K562 (cell line): ENCODE data around the gene LCNL1. TPM values are rescaled to one million over a fixed set of nuclear protein-coding genes. Genes with fewer than 3 reads are reported as not detected.

Experiments used
- FOXM1 ChIP-seq, 2 experiments: fragments of 450-650 bp in 1 of 2; sonication (generic) in 1 of 2; formaldehyde crosslinking in 1 of 2; IDR thresholded peaks; 2 replicates each; pipeline versions ENCODE4 v1.6.1 to v1.9.0; 2017 to 2022; ENCODE audit warnings: low read depth in 2 of 2, mild to moderate bottlenecking in 2 of 2, missing genetic modification reagents in 1 of 2, moderate library complexity in 1 of 2
- GTF2F1 ChIP-seq: IDR thresholded peaks from 2 replicates; pipeline ENCODE4 v1.6.1; 2011; ENCODE audit warnings: low read depth, low read length, improper control_type of control experiment
- KLF6 ChIP-seq: fragments of 250-450 bp; sonication (Bioruptor Pico); IDR thresholded peaks from 2 replicates; pipeline ENCODE4 v1.4.0; 2020; ENCODE audit warnings: mild to moderate bottlenecking, moderate library complexity, borderline replicate concordance
- MIER1 ChIP-seq: fragments of 450-650 bp; IDR thresholded peaks from 2 replicates; pipeline ENCODE4 v1.6.1; 2016; ENCODE audit warnings: antibody characterized with exemption, mild to moderate bottlenecking, low read depth
- POLR2G ChIP-seq: fragments of 200-400 bp; formaldehyde crosslinking; IDR thresholded peaks from 2 replicates; pipeline ENCODE4 v1.6.1; 2017; ENCODE audit warnings: low read depth, mild to moderate bottlenecking, antibody characterized with exemption, low read length, moderate library complexity
- SAP30 ChIP-seq: fragments of 200-600 bp; sonication (generic); IDR thresholded peaks from 2 replicates; pipeline ENCODE4 v1.6.1; 2012; ENCODE audit warnings: borderline replicate concordance, low read depth, mild to moderate bottlenecking, moderate library complexity, low read length, control low read depth, inconsistent platforms; ENCODE audit not compliant: insufficient read depth, poor library complexity, severe bottlenecking
- TEAD1 ChIP-seq, 2 experiments: fragments of 450-650 bp in 1 of 2; sonication (generic) in 1 of 2; formaldehyde crosslinking; IDR thresholded peaks; 2 replicates each; pipeline versions ENCODE4 v1.4.0 to v1.8.0; 2020 to 2022; ENCODE audit warnings: mild to moderate bottlenecking in 2 of 2, missing genetic modification reagents in 1 of 2
- TEAD2 ChIP-seq: fragments of 450-650 bp; IDR thresholded peaks from 2 replicates; pipeline ENCODE4 v1.6.1; 2016; ENCODE audit warnings: missing genetic modification characterization, control low read depth, missing compliant biosample characterization
- VEZF1 ChIP-seq: fragments of 200-800 bp; sonication (Bioruptor generic); IDR thresholded peaks from 2 replicates; pipeline ENCODE4 v1.6.1; 2017; ENCODE audit warnings: missing genetic modification characterization, missing compliant biosample characterization
- ZBED1 ChIP-seq: IDR thresholded peaks from 2 replicates; pipeline ENCODE4 v1.6.1; 2014
- ZNF655 ChIP-seq: fragments of 250-450 bp; sonication (Bioruptor Pico); IDR thresholded peaks from 2 replicates; pipeline ENCODE4 v1.5.0; 2021
- ZNF766 ChIP-seq: fragments of 200-800 bp; sonication (Bioruptor generic); conservative IDR thresholded peaks from 2 replicates; pipeline ENCODE4 v1.6.1; 2016; ENCODE audit warnings: missing genetic modification characterization, missing compliant biosample characterization
- polyA plus RNA-seq, 8 experiments: library from polyadenylated mRNA; depleted of rRNA in 4 of 8; stranded (reverse) in 5 of 8; unstranded in 3 of 8; fragments of >200 nt; fragmentation: Nextera tagmentation in 2 of 8; fragmentation: Illumina TruSeq in 1 of 8; extraction: Ambion mirVana in 2 of 8; extraction: Trizol in 1 of 8; gene quantifications; 2 replicates each; pipeline versions ENCODE4 v1.2.1 to v1.2.3, GENCODE V29; 2011 to 2014; ENCODE audit warnings: inconsistent platforms in 1 of 8, missing spikeins in 1 of 8
- total RNA-seq, 7 experiments: library from RNA; depleted of rRNA in 6 of 7; stranded (reverse); fragments of >200 nt in 6 of 7; fragmentation: Illumina TruSeq in 2 of 7; extraction: Trizol in 2 of 7; gene quantifications; 2 replicates each; pipeline versions ENCODE4 v1.2.1 to v1.2.3, GENCODE V29; 2011 to 2021; ENCODE audit warnings: low replicate concordance in 1 of 7
- TF ChIP-seq, protein P1 (sequence below): IDR thresholded peaks from 3 replicates; pipeline ENCODE4 v1.6.1; 2011; ENCODE audit warnings: borderline replicate concordance, mild to moderate bottlenecking; ENCODE audit not compliant: insufficient read length, insufficient read depth
- TF ChIP-seq, protein P2 (sequence below): fragments of 450-650 bp; IDR thresholded peaks from 2 replicates; pipeline ENCODE4 v1.6.1; 2016; ENCODE audit warnings: low read depth

Gene LCNL1
- total and polyA plus RNA-seq, 9 of the 15 experiments (the other 6 are each of a cell fraction or from before 2014, with no cell fraction given) = 0.04 to 0.16 (median 0.04) TPM; not detected in 4

DNA sequence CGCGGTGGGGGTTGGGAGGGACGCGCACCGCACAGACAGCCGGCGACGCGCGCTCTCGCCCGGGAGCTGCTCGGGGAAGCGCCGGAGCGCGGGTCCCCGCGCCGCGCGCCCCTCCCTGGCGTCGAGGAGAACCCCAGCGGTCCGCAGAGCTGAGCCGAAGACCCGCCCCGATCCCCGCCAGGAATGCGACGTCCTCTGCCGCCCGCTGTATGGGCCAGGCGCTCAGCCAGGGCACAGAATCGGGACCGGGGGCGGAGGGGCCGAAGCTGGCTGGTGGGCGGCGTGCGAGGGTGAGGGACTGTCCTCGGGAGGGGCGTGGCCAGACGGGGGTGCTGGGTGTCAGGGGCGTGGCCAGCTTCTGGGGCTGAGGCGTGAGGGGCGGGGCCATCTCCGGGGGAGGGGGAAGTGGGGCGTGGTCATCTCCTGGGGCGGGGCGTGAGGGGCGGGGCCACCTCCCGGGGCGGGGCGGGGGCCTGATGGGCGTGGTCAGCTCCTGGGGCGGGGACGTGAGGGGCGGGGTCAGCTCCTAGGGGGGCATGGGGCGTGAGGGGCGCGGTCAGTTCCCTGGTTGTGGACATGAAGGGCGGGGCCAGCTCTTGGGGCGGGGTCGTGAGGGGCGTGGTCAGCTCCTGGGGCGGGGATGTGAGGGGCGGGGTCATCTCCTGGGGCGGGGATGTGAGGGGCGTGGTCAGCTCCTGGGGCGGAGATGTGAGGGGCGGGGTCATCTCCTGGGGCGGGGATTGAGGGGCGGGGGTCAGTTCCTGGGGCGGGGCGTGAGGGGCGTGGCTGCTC, 4.5 kb upstream of the LCNL1 start (continued):
- TF ChIP-seq, protein P1, sequence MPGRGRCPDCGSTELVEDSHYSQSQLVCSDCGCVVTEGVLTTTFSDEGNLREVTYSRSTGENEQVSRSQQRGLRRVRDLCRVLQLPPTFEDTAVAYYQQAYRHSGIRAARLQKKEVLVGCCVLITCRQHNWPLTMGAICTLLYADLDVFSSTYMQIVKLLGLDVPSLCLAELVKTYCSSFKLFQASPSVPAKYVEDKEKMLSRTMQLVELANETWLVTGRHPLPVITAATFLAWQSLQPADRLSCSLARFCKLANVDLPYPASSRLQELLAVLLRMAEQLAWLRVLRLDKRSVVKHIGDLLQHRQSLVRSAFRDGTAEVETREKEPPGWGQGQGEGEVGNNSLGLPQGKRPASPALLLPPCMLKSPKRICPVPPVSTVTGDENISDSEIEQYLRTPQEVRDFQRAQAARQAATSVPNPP = no peak
- TF ChIP-seq SAP30 (no peak), GTF2F1 (0 out of 2 replicates have a peak, but pooled peaks have one; percentile 45), TEAD1 (CRISPR knock-in tag; IDR thresholded peaks at IDR 0.05) (0 out of 4 replicates have a peak, but pooled peaks of 1 of the 2 experiments have one; percentile 56), TEAD2 (no peak), MIER1 (no peak), VEZF1 (CRISPR knock-in tag) (peak; percentile 81), FOXM1 (IDR thresholded peaks at IDR 0.05; ENCODE audit: low read depth) (no peak), FOXM1 (CRISPR knock-in tag; IDR thresholded peaks at IDR 0.05; ENCODE audit: low read depth) (no peak), KLF6 (CRISPR knock-in tag) (no peak), ZNF766 (CRISPR knock-in tag) (no peak), POLR2G (peak; percentile 62), ZNF655 (no peak), ZBED1 (no peak)
- TF ChIP-seq, protein P2, sequence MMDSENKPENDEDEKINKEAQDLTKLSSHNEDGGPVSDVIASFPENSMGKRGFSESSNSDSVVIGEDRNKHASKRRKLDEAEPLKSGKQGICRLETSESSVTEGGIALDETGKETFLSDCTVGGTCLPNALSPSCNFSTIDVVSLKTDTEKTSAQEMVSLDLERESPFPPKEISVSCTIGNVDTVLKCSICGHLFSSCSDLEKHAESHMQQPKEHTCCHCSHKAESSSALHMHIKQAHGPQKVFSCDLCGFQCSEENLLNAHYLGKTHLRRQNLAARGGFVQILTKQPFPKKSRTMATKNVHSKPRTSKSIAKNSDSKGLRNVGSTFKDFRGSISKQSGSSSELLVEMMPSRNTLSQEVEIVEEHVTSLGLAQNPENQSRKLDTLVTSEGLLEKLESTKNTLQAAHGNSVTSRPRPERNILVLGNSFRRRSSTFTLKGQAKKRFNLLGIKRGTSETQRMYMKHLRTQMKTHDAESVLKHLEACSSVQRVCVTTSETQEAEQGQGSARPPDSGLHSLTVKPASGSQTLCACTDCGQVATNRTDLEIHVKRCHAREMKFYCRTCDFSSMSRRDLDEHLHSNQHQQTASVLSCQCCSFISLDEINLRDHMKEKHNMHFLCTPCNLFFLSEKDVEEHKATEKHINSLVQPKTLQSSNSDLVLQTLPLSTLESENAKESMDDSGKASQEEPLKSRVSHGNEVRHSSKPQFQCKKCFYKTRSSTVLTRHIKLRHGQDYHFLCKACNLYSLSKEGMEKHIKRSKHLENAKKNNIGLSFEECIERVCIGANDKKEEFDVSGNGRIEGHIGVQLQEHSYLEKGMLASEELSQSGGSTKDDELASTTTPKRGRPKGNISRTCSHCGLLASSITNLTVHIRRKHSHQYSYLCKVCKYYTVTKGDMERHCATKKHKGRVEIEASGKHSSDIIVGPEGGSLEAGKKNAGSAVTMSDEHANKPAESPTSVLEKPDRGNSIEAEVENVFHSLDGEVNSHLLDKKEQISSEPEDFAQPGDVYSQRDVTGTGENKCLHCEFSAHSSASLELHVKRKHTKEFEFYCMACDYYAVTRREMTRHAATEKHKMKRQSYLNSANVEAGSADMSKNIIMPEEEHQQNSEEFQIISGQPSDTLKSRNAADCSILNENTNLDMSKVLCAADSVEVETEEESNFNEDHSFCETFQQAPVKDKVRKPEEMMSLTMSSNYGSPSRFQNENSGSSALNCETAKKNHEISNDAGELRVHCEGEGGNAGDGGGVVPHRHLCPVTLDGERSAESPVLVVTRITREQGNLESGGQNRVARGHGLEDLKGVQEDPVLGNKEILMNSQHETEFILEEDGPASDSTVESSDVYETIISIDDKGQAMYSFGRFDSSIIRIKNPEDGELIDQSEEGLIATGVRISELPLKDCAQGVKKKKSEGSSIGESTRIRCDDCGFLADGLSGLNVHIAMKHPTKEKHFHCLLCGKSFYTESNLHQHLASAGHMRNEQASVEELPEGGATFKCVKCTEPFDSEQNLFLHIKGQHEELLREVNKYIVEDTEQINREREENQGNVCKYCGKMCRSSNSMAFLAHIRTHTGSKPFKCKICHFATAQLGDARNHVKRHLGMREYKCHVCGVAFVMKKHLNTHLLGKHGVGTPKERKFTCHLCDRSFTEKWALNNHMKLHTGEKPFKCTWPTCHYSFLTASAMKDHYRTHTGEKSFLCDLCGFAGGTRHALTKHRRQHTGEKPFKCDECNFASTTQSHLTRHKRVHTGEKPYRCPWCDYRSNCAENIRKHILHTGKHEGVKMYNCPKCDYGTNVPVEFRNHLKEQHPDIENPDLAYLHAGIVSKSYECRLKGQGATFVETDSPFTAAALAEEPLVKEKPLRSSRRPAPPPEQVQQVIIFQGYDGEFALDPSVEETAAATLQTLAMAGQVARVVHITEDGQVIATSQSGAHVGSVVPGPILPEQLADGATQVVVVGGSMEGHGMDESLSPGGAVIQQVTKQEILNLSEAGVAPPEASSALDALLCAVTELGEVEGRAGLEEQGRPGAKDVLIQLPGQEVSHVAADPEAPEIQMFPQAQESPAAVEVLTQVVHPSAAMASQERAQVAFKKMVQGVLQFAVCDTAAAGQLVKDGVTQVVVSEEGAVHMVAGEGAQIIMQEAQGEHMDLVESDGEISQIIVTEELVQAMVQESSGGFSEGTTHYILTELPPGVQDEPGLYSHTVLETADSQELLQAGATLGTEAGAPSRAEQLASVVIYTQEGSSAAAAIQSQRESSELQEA = no peak
